ENCODE results near the gene PYGL.
A peak's percentile ranks its signal among the peaks of the same experiment; 100 is the strongest.

Gene PYGL

DNA sequence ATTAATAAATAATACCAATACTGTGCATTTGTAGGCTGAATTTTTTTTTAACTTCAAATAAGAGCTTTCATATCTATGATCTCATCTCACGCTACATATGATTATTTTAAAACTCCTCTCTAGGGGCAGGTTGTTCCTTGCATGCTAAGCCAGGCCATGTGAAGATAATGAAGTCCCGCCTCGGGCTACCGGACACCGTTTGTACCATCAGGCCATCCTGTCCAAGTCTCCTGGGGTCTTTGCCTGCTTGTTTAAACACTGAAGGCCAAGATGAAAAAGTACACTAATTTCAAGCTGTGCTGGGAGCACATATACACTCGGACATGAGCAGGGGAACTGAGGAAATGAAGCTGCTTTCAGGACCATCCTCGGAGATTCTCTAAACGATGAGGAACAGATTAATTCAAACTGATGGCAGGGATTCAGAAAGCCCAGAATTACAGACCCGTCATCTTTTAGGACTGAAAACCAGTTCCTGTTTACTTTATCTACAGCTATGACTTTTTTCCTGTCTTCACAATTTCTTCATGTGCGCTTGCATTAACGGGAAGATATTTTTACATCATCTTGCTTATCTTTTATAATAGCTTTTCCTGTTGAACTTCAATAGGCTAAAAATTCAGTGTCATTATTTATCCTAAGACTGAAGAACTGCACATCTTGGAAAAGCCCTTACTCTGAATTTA lies 78.7 kb downstream of the PYGL start:
- no peak for DNase-seq

DNA sequence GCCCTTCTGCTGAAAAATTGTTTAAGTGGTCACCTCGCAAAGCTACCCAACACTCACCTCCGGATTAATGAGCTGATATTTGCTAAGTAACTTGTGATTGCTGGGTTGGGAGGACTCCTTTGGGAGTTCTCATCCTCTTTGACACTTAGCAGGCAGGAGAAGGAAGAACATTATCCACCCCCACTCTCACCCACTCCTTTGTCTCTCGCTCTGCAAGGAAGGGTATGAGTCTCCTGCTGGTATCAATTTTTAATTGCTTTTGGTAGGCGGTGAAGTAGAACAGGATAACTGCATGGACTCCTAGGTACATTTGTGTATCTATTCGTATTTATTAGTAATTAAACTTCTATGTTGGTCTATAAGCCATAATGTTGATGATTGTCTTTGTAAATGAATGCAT lies 79.3 kb downstream of the PYGL start:
- DNase-seq = no peak

DNA sequence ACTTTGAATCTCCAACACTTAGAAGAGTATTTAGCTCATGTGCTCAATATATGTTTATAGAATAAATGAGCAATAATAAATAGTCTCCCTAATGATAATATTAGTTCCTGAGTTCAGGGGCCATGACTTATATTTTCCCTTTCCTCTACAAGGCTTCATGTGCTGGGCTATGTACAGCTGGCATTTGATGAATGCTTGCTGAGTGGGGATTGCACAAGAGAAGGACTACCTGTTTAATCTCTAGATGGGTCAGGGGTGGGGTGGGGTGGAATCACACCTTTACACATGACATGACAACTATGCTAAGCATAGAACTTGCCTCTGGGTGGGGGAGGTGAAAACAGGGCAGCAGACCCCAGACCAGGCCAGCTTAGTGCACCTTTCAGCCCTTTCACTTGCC lies 80.0 kb downstream of the PYGL start:
- DNase-seq = no peak

DNA sequence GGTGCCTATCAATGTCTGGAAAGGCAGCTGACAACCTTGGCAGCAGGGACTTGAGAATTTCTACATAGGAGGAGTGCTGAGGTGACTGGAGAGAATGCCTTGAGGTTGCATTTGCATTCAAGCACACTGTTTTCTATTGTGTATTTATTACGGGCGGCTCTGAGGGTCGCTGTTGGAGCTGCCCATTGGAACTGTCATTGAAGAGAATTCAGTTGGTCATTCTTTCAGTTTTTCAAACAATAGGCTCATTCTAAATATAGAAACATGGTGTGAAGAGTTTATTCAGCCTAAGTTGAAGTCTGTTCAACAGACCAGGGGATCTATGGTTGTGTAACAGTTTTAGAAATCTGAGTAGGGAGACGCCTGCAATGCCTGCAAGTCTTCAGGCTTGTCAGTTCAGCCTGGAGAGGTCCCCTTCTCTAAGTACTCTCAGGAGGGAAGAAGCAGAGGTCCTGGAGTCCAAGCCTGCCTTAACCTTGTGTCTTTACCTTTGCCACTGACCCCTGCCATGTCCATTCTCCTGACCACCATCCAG lies 82.2 kb downstream of the PYGL start:
- no peak for DNase-seq

DNA sequence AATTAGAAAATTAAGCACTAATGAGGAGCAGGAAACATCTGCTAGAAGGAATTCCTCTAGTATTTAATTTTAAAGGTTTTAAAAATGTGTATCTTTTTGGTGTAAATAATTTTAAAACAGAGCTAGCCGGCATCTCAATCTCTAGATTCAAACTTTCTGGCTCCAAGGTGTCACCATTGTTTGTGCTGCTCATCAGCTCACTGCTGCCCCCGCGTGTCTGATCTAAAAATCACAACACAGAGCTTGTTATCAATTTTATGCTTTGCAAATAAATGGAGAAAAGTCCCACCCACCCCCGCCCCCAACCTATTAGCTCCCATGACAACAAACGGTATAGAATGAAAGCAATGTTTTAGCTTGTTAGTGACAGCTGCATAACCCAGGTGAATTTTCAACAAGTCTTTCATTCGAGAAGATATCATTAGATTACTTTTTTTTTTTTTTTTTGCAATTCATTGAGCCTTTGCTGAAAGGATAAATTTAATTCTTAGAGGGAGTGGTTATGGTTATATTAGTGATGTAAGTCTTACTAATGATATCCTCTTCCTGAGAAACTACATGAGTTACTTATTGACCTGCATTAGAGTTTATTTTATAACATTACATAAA lies 83.7 kb downstream of the PYGL start:
- peak; percentile 91 for DNase-seq

DNA sequence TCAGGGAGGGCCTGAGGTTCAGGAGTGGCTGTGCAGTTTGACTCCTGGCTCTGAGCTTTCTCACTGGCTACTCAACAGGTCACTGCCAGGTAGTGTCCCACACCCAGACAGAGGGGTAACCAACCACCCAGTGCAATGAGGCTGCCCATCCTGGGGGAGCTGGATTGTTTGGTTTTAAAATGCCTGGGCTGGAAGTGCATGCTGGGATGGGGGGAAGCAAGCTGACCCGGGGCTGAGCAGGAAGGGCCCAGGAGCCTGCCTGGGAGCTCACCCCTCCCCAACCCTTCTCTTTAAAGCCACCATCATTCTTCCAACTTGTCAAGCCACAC lies 85.0 kb downstream of the PYGL start:
- no peak for DNase-seq

DNA sequence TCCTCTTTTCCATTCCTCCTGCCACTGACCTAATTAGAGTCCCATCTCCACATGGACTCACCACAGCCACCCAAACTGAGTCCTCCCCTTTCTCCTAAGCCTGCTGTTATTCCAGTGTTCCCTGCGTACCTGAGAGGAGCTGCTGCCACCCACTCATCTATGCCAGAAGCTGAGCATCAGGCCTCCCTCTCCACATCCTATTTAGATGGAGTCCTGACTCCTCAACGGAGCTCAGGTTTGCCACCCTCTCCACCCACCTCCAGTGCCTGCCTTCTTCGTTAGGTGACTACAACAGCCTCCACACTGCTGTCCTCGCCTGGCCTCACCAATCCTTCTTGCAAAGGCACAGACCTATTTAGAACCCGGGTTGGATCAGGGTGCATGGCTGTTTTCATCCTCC lies 87.6 kb downstream of the PYGL start:
- no peak for DNase-seq

DNA sequence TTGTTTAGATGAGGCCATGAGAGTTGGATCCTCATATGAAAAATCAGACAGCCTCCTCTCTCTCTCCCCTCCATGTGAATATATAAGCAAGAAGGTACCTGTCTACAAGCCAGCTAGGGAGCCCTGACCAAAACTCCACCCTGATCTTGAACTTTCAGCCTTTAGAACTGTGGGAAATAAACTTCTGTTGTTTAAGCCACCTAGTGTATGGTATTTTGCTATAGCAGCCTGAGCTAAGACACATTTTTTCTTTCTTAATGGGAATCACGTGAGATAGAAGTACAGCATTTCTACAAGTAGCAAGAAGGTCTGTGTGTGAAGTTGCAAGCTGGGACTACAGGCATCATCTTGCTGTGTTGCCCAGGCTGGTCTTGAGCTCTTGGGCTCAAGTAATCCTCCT lies 88.7 kb downstream of the PYGL start:
- DNase-seq = no peak
